ENCODE measurements around the gene SUN2. TPM values are rescaled to one million over a fixed set of nuclear protein-coding genes. Genes with fewer than 3 reads are reported as not detected.

Gene SUN2
- total and polyA plus RNA-seq, 5 donors from 2014 or later, result 260 to 454 (median 331) TPM

DNA sequence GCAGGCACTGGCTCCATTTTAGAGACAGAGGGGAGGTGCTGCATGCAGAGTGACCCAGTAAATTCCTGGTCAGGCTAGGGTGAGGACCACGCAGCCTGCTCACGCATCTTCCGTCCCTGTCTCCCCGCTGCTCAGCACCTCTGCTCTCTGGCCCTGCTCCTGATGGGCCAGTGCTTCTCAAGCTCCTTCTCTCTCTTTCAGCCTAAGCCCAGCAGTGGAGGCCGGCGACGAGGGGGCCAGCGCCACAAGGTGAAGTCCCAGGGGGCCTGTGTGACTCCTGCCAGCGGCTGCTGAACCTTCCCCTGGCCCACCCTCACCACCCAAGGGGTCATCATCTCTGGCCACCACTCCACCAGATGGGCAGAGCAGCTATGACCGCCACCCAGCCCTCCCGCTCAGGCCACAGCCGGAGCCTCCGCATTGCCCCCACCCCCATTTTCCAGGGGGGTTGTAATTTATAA lies 25.4 kb downstream of the SUN2 start:
- H3K4me3 ChIP-seq (ENCODE audit: low read depth, low read length), result no peak overlapping the region
- H3K27me3 ChIP-seq (ENCODE audit: control insufficient read depth, insufficient read depth, low read length), result no peaks in the 10 kb centered on the region
- no peaks in the 10 kb centered on the region for H3K9me3 ChIP-seq (ENCODE audit: control insufficient read depth in 2 of 2, low read length in 2 of 2)
- ATAC-seq (ENCODE audit: low read depth in 2 of 2) (no peak), DNase-seq (no peak)
- H3K4me1 Mint-ChIP-seq, result peaks cover 5 to 34% (median 17%) of the 10 kb centered on the region in 4 donors
- H3K9me3 Mint-ChIP-seq, result no peaks in the 10 kb centered on the region
- peaks cover 39% of the 10 kb centered on the region for H3K36me3 Mint-ChIP-seq
- no peak overlapping the region for H3K27ac ChIP-seq (ENCODE audit: insufficient read depth, low read length, poor library complexity, severe bottlenecking)
- peak overlapping the region in 1 of 3 donors; percentile 82 for H3K27ac Mint-ChIP-seq
- H3K4me3 Mint-ChIP-seq, result peak overlapping the region in 2 of 4 donors; percentile 16 to 63
- peaks cover 8% of the 10 kb centered on the region for H3K4me1 ChIP-seq (ENCODE audit: control insufficient read depth, insufficient read depth, low read length, poor library complexity, severe bottlenecking)
- H3K27me3 Mint-ChIP-seq, result no peaks in the 10 kb centered on the region
- H3K36me3 ChIP-seq (ENCODE audit: control insufficient read depth, insufficient read depth, low read length), result peaks cover 71% of the 10 kb centered on the region

- Histone ChIP-seq H3K27ac (ENCODE audit: insufficient read depth, low read length, poor library complexity, severe bottlenecking) (no peak overlapping the region), H3K4me1 (ENCODE audit: control insufficient read depth, insufficient read depth, low read length, poor library complexity, severe bottlenecking) (peaks cover 8% of the 10 kb centered on the region), H3K9me3 (ENCODE audit: control insufficient read depth in 2 of 2, low read length in 2 of 2) (no peaks in the 10 kb centered on the region), H3K36me3 (ENCODE audit: control insufficient read depth, insufficient read depth, low read length) (peaks cover 70% of the 10 kb centered on the region), H3K27me3 (ENCODE audit: control insufficient read depth, insufficient read depth, low read length) (no peaks in the 10 kb centered on the region), H3K4me3 (ENCODE audit: low read depth, low read length) (no peak overlapping the region)
- Mint-ChIP-seq H3K9me3 (no peaks in the 10 kb centered on the region), H3K4me1 (peaks cover 9 to 33% (median 19%) of the 10 kb centered on the region in 4 donors), H3K4me3 (peak overlapping the region in 1 of 4 donors; percentile 63), H3K27me3 (no peaks in the 10 kb centered on the region), H3K36me3 (peaks cover 44% of the 10 kb centered on the region), H3K27ac (peak overlapping the region in 1 of 3 donors; percentile 82)
- DNase-seq (no peak), ATAC-seq (ENCODE audit: low read depth in 2 of 2) (no peak)
Observed at GRCh38 chr22:38729946-38730345, 25.9 kb downstream of the SUN2 start.

DNA sequence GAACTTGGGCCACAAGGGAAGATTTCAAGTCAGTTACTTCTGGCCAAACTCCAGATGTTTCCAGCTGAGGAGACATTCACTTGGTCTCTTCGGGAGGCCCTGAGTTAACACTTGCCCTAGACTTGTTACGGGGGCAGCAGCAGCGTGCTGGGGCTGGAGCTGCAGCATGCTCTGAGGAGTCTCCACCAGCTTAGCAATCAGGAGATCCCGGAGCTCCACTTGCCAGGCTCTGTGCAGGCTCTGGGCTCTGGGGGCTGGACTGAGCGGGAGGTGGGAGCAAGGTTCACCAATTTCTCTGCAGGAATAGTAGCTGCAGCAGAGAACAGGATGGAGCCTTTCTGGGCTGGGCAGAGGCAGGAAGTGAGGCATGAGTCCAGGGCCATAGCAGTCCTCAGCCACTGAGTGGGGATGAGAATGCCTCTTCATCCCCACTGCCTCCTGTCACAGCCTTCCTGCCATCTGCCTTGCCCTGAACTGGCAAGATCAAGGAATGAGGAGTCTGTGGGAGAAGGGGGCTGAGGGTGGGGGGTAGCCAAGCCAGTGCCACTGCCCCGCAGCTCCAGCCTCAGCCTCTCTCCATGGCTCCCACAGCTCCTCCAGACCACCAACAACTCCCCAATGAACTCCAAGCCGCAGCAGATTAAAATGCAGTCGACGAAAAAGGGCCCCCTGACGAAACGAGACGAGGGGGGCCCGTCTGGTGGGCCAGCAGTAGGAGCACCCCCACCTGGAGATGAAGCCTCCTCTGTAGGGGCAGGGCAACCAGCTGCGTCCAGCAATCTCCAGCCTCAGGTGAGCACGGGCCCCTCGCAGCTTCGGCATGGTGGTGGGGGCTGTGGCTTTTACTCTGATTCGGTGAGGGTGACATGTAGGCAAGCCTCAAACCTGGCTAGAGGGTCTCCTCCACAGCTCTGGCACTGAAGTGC lies 26.7 kb downstream of the SUN2 start:
- no peaks in the 10 kb centered on the region for H3K27me3 ChIP-seq (ENCODE audit: control insufficient read depth, insufficient read depth, low read length)
- no peak overlapping the region for H3K27ac ChIP-seq (ENCODE audit: insufficient read depth, low read length, poor library complexity, severe bottlenecking)
- H3K36me3 Mint-ChIP-seq, result peaks cover 43% of the 10 kb centered on the region
- H3K9me3 ChIP-seq (ENCODE audit: control insufficient read depth in 2 of 2, low read length in 2 of 2), result no peaks in the 10 kb centered on the region
- peaks cover 6% of the 10 kb centered on the region for H3K4me1 ChIP-seq (ENCODE audit: control insufficient read depth, insufficient read depth, low read length, poor library complexity, severe bottlenecking)
- no peak overlapping the region for H3K4me3 ChIP-seq (ENCODE audit: low read depth, low read length)
- ATAC-seq (ENCODE audit: low read depth in 2 of 2) (no peak), DNase-seq (no peak)
- H3K27ac Mint-ChIP-seq, result peak overlapping the region in 2 of 3 donors; percentile 35 to 36
- peaks cover 10 to 29% (median 15%) of the 10 kb centered on the region in 4 donors for H3K4me1 Mint-ChIP-seq
- H3K4me3 Mint-ChIP-seq, result peak overlapping the region in 1 of 4 donors; percentile 66
- H3K36me3 ChIP-seq (ENCODE audit: control insufficient read depth, insufficient read depth, low read length), result peaks cover 71% of the 10 kb centered on the region
- no peaks in the 10 kb centered on the region for H3K9me3 Mint-ChIP-seq
- H3K27me3 Mint-ChIP-seq, result no peaks in the 10 kb centered on the region

- ATAC-seq (ENCODE audit: low read depth in 2 of 2) (no peak), DNase-seq (no peak)
- H3K36me3 Mint-ChIP-seq, result peaks cover 49% of the 10 kb centered on the region
- Histone ChIP-seq H3K27me3 (ENCODE audit: control insufficient read depth, insufficient read depth, low read length) (no peaks in the 10 kb centered on the region), H3K9me3 (ENCODE audit: control insufficient read depth in 2 of 2, low read length in 2 of 2) (no peaks in the 10 kb centered on the region), H3K27ac (ENCODE audit: insufficient read depth, low read length, poor library complexity, severe bottlenecking) (no peak overlapping the region), H3K4me3 (ENCODE audit: low read depth, low read length) (no peak overlapping the region), H3K36me3 (ENCODE audit: control insufficient read depth, insufficient read depth, low read length) (peaks cover 78% of the 10 kb centered on the region), H3K4me1 (ENCODE audit: control insufficient read depth, insufficient read depth, low read length, poor library complexity, severe bottlenecking) (no peaks in the 10 kb centered on the region)
- peaks cover 7 to 18% (median 11%) of the 10 kb centered on the region in 4 donors for H3K4me1 Mint-ChIP-seq
- H3K27me3 Mint-ChIP-seq, result no peaks in the 10 kb centered on the region
- peak overlapping the region in 2 of 4 donors; percentile 43 to 48 for H3K4me3 Mint-ChIP-seq
- H3K27ac Mint-ChIP-seq, result peak overlapping the region in 1 of 3 donors; percentile 83
- H3K9me3 Mint-ChIP-seq, result no peaks in the 10 kb centered on the region
Observed at GRCh38 chr22:38727530-38728451, 28.0 kb downstream of the SUN2 start.

GRCh38 chr22:38727123-38727522 lies 28.7 kb downstream of the SUN2 start:
- ATAC-seq (ENCODE audit: low read depth in 2 of 2) (no peak), DNase-seq (no peak)
- Mint-ChIP-seq H3K4me3 (peak overlapping the region in 2 of 4 donors; percentile 43 to 49), H3K4me1 (peaks cover 7 to 15% (median 11%) of the 10 kb centered on the region in 4 donors), H3K9me3 (no peaks in the 10 kb centered on the region), H3K36me3 (peaks cover 53% of the 10 kb centered on the region), H3K27ac (peak overlapping the region in 2 of 3 donors; percentile 52 to 83), H3K27me3 (no peaks in the 10 kb centered on the region)
- no peak overlapping the region for H3K27ac ChIP-seq (ENCODE audit: insufficient read depth, low read length, poor library complexity, severe bottlenecking)
- no peaks in the 10 kb centered on the region for H3K9me3 ChIP-seq (ENCODE audit: control insufficient read depth in 2 of 2, low read length in 2 of 2)
- no peak overlapping the region for H3K4me3 ChIP-seq (ENCODE audit: low read depth, low read length)
- no peaks in the 10 kb centered on the region for H3K4me1 ChIP-seq (ENCODE audit: control insufficient read depth, insufficient read depth, low read length, poor library complexity, severe bottlenecking)
- peaks cover 85% of the 10 kb centered on the region for H3K36me3 ChIP-seq (ENCODE audit: control insufficient read depth, insufficient read depth, low read length)
- no peaks in the 10 kb centered on the region for H3K27me3 ChIP-seq (ENCODE audit: control insufficient read depth, insufficient read depth, low read length)

- no peak for ATAC-seq (ENCODE audit: low read depth in 2 of 2)
- no peak overlapping the region for H3K27ac ChIP-seq (ENCODE audit: insufficient read depth, low read length, poor library complexity, severe bottlenecking)
- Mint-ChIP-seq H3K27me3 (no peaks in the 10 kb centered on the region), H3K9me3 (no peaks in the 10 kb centered on the region), H3K27ac (peak overlapping the region in 1 of 3 donors; percentile 84), H3K4me3 (no peak overlapping the region), H3K4me1 (peaks cover 7 to 13% (median 12%) of the 10 kb centered on the region in 4 donors), H3K36me3 (peaks cover 62% of the 10 kb centered on the region)
- no peak overlapping the region for H3K4me3 ChIP-seq (ENCODE audit: low read depth, low read length)
- peaks cover 91% of the 10 kb centered on the region for H3K36me3 ChIP-seq (ENCODE audit: control insufficient read depth, insufficient read depth, low read length)
- no peak for DNase-seq
- no peaks in the 10 kb centered on the region for H3K9me3 ChIP-seq (ENCODE audit: control insufficient read depth in 2 of 2, low read length in 2 of 2)
- no peaks in the 10 kb centered on the region for H3K4me1 ChIP-seq (ENCODE audit: control insufficient read depth, insufficient read depth, low read length, poor library complexity, severe bottlenecking)
- H3K27me3 ChIP-seq (ENCODE audit: control insufficient read depth, insufficient read depth, low read length), result no peaks in the 10 kb centered on the region
Observed at GRCh38 chr22:38725900-38726655, 29.7 kb downstream of the SUN2 start.
